DOHH2 (cell line): ENCODE data around the gene PGBD2.
"Not testable (repeated sequence)": the region's sequence is repeated elsewhere in the genome, so short reads cannot be mapped to it uniquely, and the experiment has no call there.

ENCODE experiments used
- CTCF ChIP-seq: fragments of 200-600 bp; sonication (generic); IDR thresholded peaks from one replicate; pipeline ENCODE4 v1.5.1; 2014; ENCODE audit warnings: antibody characterized with exemption, mild to moderate bottlenecking, low read depth, low read length; ENCODE audit not compliant: poor library complexity, severe bottlenecking
- EZH2phosphoT487 ChIP-seq: fragments of 200-600 bp; sonication (generic); IDR thresholded peaks from 2 replicates; pipeline ENCODE4 v1.6.1; 2017; ENCODE audit warnings: borderline replicate concordance, mild to moderate bottlenecking, antibody characterized with exemption, low read length, moderate library complexity, mixed read lengths

DNA sequence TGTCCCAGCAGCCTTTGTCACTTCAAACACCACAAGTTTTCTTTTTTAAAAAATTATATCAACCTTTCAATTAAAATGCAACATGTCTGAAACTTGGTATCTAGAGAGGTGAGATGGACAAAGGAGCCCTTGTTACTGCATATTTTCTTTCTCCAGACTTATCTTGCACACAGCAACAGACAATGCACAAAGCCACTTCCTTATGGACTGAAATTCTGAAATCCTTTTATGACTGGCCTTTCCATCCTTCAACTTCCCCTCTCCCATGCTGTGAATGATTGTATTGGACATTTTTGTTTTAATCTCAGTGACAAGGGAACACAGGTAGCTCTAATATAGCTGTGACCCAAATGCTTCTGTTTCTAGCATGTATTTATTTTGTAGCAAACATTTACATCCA lies 22.1 kb downstream of the PGBD2 start:
- TF ChIP-seq CTCF, EZH2phosphoT487: not testable (repeated sequence)
